ENCODE results near the gene QPCT.

Gene QPCT

GRCh38 chr2:37387148-37387835, 42.9 kb downstream of the QPCT start:
- TF ChIP-seq, protein P1, sequence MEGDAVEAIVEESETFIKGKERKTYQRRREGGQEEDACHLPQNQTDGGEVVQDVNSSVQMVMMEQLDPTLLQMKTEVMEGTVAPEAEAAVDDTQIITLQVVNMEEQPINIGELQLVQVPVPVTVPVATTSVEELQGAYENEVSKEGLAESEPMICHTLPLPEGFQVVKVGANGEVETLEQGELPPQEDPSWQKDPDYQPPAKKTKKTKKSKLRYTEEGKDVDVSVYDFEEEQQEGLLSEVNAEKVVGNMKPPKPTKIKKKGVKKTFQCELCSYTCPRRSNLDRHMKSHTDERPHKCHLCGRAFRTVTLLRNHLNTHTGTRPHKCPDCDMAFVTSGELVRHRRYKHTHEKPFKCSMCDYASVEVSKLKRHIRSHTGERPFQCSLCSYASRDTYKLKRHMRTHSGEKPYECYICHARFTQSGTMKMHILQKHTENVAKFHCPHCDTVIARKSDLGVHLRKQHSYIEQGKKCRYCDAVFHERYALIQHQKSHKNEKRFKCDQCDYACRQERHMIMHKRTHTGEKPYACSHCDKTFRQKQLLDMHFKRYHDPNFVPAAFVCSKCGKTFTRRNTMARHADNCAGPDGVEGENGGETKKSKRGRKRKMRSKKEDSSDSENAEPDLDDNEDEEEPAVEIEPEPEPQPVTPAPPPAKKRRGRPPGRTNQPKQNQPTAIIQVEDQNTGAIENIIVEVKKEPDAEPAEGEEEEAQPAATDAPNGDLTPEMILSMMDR (IDR thresholded peaks at IDR 0.05; ENCODE audit: low read depth, low read length, missing control alignments) = no peak
- no peak overlapping the region for H3K4me3 ChIP-seq (replicated peaks; ENCODE audit: low read depth, low read length)
- no peak for DNase-seq (ENCODE audit: extremely low read depth, low read depth)

DNA sequence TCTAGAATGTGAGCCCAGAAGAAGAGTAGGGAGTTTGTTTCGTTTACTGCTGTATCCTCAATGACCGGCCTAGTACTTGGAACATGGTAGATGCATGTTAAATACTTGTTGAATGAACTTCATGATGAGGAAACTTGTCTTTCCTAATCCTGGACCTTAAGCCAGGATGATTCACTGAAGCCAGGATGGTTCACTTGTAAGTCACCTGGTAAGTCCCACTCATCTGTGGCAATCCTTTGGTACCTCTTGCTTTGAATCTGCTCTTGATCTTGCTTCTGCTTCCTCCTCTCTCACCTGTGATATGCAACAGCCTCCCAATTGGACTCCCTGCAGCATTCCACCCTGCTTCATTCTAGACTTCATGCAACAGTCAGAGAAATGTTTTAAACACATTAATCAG, 43.6 kb downstream of the QPCT start:
- no peak overlapping the region for H3K4me3 ChIP-seq (replicated peaks; ENCODE audit: low read depth, low read length)
- DNase-seq (ENCODE audit: extremely low read depth, low read depth) = no peak
- TF ChIP-seq, protein P1 (IDR thresholded peaks at IDR 0.05; ENCODE audit: low read depth, low read length, missing control alignments) = no peak

DNA sequence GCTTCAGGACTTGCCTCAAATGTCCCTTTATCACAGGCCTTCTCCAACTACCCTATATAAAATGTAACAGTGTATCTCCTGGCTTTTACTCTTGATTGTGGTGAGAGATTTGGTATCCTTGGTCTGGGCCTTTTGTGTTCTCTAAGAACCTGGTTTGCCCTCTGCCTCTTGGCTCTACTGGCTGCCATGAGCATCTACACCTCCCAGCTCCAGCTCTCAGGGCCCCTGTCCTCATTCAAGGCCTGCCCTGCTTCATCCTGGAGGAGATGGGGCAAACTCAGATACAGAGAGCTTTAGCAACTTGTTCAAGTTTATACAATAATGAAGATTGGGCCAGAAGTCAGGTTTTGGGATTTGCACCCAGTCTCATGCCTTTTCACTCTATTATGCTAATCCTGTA, 45.0 kb downstream of the QPCT start:
- TF ChIP-seq, protein P1 (IDR thresholded peaks at IDR 0.05; ENCODE audit: low read depth, low read length, missing control alignments) = no peak
- no peak for DNase-seq (ENCODE audit: extremely low read depth, low read depth)
- H3K4me3 ChIP-seq (replicated peaks; ENCODE audit: low read depth, low read length) = no peak overlapping the region

DNA sequence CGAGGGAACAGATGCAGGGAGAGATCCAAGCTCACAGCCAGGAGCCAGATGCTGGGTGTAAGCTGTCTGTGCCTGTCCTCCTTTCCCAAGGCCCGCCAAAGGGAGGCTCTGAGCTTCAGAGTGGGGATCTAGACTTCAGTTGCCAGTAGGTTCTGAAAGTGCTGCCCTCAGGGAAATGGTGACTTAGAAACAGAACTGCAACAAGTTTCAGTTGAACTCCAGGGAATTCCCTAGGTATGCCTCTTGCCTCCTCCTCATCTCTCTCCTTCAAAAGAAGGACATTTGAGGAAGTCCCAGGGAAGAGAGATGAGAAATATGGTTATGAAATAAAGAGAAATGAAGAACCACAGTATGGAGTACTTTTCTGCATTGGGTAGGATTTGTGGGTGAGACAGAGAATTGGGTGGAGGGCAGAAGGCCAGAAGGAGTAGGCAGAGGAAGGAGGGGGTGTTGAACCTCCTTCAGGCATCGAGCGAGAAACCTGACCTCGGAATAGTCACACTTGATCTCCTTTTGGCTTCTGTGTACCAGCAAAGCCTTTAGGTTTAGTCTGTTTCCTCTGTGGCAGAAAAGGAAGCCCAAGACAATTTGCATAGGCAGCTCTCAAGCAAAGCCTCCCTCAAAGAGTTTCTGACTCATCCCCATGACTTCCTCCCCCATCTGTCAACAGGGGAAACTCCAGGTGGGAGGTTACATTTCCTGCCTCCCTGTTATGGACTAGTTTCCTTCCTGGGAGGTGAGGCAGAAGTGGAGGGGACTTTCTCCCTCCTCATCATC, 45.7 kb downstream of the QPCT start:
- DNase-seq (ENCODE audit: extremely low read depth, low read depth) = peak; percentile 87
- TF ChIP-seq, protein P1 (IDR thresholded peaks at IDR 0.05; ENCODE audit: low read depth, low read length, missing control alignments) = no peak
- no peak overlapping the region for H3K4me3 ChIP-seq (replicated peaks; ENCODE audit: low read depth, low read length)

GRCh38 chr2:37390777-37391176, 46.3 kb downstream of the QPCT start:
- TF ChIP-seq, protein P1 (IDR thresholded peaks at IDR 0.05; ENCODE audit: low read depth, low read length, missing control alignments) = no peak
- no peak overlapping the region for H3K4me3 ChIP-seq (replicated peaks; ENCODE audit: low read depth, low read length)
- DNase-seq (ENCODE audit: extremely low read depth, low read depth) = no peak

DNA sequence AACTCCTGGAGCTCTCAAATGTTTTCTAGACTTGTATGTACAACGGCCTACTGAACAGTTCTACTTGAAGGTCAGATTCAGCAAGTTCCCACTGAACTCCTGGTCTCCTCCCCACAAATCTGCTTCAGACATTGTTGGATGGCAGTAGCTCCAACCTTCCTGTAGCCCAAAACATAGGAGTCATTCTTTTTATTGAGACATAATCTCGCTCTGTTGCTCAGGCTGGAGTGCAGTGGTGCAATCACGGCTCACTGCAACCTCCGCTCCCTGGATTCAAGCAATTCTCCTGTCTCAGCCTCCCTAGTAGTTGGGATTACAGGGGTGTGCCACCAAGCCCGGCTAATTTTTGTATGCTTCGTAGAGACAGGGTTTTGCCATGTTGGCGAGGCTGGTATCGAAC, 47.3 kb downstream of the QPCT start:
- H3K4me3 ChIP-seq (replicated peaks; ENCODE audit: low read depth, low read length) = no peak overlapping the region
- TF ChIP-seq, protein P1 (IDR thresholded peaks at IDR 0.05; ENCODE audit: low read depth, low read length, missing control alignments) = no peak

More for the DNA sequence above, 47.3 kb downstream of the QPCT start:
- no peak for DNase-seq (ENCODE audit: extremely low read depth, low read depth)
